ENCODE results near the gene RANBP17. TPM values are rescaled to one million over a fixed set of nuclear protein-coding genes. Genes with fewer than 3 reads are reported as not detected.
"Not testable (repeated sequence)": the region's sequence is repeated elsewhere in the genome, so short reads cannot be mapped to it uniquely, and the experiment has no call there.

The RANBP17 gene
- polyA plus RNA-seq, 4 donors, result 9.2 to 11.7 (median 9.7) TPM

DNA sequence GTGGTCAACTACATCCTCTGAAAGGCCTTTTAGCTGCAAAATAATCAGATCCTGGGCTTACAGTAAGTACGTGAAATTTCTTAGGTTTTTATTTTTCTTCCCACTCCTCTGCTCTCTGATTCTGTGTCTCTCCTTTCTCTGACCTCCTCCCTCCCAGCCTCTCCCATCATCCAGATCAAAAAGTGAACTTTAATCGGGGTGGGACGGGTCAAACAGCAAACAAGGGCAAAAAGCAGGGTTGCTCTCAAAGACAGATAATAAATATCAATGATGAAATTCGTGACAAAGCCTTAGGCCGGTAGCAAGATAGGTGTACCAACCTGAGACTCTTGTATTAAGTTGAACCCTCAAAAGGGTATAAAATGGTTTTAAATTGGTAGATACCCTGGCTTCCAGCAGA lies 76.1 kb downstream of the RANBP17 start:
- DNase-seq (ENCODE audit: low read depth in 4 of 4, low spot score in 3 of 4), result no peak

DNA sequence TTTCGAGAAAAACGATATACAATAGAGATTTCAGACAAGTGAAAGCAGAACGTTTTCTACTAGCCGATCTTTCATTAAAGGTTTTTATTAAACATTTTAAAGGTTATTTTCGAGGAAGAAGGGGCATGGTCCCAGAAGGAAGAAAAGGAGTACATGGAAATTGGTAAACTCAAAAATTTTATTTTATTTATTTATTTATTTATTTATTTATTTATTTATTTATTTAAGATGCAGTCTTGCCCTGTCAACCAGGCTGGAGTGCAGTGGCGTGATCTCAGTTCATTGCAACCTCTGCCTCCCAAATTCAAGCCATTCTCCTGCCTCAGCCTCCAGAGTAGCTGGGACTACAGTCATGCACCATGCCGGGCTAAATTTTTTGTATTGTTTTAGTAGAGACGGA lies 77.4 kb downstream of the RANBP17 start:
- no peak for DNase-seq (ENCODE audit: low read depth in 4 of 4, low spot score in 3 of 4)

DNA sequence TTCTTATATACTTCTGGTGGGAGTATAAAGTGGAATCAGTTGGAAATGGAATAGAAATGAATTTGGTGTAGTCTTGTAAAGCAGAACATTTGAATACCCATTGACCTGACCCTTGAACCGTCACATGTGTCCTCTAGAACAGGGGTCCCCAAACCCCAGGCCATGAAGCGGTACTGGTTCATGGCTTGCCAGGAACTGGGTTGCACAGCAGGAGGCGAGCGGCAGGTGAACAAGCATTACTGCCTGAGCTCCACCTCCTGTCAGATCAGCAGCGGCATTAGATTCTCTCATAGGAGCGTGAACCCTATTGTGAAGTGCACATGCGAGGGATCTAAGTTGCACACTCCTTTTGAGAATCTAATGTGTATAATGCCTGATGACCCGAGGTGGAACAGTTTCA lies 80.0 kb downstream of the RANBP17 start:
- DNase-seq (ENCODE audit: low read depth in 4 of 4, low spot score in 3 of 4), result no peak

DNA sequence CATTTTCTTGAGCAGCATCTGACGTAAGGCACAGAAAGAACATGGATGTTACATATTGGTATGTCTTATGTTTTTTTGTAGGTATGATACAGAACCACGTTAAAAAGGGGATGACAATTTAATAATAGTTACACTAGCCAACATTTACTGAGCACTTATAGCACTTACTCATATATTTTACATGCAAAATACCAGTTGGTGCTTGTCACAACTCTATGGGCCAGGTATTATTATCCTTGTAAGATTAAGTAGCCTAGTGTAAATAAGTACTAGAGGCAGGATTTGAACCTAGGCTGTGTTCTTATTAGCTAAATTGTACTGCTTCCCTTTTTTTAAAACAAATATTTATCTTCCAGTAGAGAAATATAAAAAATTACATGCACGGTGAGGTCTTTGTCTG lies 83.5 kb downstream of the RANBP17 start:
- no peak for DNase-seq (ENCODE audit: low read depth in 4 of 4, low spot score in 3 of 4)

DNA sequence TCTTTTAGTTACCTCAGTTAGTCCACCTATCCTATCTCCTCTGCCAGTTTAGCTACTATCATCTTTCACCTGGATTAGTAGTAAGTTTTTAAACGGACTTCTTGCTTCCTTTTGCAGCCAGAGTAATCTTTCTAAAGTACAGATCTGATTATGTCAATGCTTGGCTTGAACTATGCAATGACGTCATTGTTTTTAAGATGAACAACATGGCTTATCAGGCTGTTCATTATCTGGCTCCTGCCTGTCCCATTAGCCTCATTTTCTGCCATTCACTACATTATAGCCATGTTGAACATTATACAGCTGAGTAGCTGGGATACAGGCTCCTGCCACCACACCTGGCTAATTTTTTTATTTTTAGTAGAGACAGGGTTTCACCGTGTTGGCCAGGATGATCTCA lies 98.7 kb downstream of the RANBP17 start:
- no peak for DNase-seq (ENCODE audit: low read depth in 4 of 4, low spot score in 3 of 4)

DNA sequence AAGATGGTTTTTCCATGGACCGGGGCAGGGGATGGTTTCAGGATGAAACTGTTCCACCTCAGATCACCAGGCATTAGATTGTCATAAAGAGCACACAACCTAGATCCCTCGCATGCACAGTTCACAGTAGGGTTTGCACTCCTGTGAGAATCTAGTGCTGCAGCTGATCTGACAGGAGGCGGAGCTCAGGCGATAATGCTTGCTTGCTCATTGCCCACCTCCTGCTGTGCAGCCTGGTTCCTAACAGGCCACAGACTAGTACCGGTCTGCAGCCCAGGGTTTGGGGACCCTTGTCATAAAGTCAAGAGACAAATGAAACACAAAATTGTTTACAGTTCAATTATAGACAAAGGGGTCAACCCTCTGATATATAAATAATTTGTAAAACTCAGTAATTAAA lies 101.7 kb downstream of the RANBP17 start:
- no peak for DNase-seq (ENCODE audit: low read depth in 4 of 4, low spot score in 3 of 4)

DNA sequence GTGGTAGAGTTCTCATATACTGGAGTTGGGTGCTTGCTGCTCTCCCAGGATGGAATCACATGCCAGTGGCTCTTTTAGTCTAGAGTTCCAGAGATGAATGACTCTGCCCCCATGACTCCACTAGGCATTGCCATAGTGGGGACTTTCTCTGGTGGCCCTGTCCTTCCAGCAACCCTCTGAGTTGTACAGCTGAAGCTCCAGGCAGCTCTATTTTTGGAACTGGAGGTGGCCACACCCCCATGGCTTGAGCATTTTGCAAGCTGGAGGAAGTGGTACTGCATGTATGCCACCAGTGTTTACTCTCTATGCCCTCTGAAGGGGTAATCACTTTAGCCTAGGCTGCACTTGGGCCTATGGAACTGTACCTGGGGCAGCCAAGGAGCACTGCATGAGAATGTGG lies 112.6 kb downstream of the RANBP17 start:
- no peak for DNase-seq (ENCODE audit: low read depth in 4 of 4, low spot score in 3 of 4)

DNA sequence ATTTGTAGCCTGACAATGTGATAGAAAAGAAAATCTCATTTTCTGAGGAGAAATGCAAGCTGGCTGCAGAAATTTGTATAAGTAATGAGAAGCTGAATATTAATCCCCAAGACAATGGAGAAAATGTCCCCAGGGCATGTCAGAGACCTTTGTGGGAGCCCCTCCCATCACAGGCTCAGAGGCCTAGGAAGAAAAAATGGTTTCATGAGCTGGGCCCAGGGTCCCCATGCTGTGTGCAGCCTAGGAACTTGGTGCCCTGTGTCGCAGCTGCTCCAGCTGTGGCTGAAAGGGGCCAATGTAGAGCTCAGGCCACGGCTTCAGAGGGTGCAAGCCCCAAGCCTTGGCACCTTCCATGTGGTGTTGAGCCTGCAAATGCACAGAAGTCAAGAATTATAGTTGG lies 118.4 kb downstream of the RANBP17 start:
- not testable (repeated sequence) for DNase-seq (ENCODE audit: low read depth in 4 of 4, low spot score in 3 of 4)

DNA sequence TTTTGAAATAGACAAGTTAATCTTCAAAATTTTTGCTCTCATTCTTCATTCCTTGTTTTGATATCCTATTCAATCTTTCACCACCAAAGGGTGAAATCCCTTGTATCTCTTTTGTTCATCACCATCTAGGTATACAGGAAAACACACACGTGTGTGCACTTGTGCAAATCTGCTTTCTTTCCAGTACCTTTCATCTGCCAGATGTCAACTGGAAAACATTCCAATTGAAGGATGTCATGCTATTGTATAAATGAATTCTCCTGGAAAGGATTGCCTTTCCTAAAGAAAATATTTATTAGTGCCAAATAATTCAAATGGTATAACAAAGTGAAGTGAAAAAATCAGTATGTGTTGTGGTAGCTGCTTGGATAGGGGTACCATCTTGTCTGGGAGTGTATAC lies 123.7 kb downstream of the RANBP17 start:
- no peak for DNase-seq (ENCODE audit: low read depth in 4 of 4, low spot score in 3 of 4)

DNA sequence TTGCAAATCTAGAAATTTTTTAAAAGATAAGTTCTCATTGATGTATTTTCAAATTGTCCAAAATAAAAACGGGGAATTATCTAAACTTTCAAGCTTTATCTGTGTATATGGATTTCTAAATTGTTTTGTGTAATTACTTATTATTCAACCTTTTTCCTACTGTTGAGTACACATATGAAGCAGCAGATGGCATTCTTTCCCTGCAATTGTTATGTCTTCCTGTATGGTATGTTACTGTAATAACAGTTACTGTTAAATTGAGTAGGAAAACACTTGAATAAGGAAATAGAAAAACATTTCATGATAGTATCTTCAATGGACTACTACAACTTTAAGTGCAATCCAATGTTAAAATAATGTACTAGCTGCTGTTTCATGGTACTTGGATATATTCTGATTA lies 124.8 kb downstream of the RANBP17 start:
- no peak for DNase-seq (ENCODE audit: low read depth in 4 of 4, low spot score in 3 of 4)

DNA sequence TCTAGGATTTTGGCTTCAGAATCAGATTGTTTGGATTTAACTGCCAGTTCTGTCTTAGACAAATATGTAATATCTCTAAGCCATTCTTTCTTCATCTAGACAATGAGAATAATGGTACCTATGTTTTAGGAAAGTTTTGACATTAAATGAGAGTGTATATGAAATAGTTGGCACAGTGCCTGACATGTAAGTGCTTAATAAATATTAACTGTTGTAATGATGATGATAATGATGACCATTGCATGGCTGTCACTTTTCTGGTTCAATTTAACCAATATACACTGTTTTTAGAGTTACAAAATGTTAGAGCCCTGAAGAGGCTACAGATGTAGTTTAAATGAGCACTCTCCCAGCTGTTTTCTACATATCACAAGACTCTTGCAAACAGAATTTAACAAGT lies 131.7 kb downstream of the RANBP17 start:
- no peak for DNase-seq (ENCODE audit: low read depth in 4 of 4, low spot score in 3 of 4)

DNA sequence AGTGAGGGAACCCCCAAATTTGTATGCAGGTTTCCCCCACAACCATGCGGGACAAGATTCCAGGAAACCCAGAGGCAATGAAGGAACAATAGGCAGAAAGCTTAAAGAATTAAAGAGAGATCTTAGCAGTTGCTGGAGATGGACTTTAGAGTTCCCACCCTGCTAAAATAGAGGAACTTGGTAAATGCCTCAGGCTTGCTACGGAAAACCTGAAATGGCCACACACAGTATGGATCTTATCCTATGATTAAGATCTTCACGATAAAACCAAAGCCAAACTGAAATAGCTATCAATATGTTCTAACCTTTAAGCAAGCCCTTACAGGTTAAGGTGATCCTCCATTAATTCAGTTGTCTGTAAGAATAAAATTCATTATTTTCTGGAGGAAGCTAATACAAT lies 148.3 kb downstream of the RANBP17 start:
- no peak for DNase-seq (ENCODE audit: low read depth in 4 of 4, low spot score in 3 of 4)

DNA sequence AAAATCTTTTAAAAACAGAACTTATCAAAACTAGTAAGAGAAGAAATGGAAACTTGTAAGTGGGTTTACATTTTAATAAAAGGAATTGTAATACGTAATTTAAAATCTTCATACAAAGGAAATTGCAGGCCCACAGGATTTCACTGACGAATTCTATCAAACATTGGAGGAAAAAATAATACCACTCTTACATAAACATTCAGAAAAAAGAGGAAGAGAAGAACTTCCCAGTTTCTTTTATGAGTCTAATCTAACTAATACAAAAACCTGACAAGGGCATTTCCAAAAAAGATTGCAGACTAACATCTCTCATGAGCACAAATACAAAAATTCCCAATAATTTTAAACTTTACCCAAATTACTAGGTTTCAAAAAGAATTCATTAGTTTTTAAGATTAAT lies 149.0 kb downstream of the RANBP17 start:
- no peak for DNase-seq (ENCODE audit: low read depth in 4 of 4, low spot score in 3 of 4)

DNA sequence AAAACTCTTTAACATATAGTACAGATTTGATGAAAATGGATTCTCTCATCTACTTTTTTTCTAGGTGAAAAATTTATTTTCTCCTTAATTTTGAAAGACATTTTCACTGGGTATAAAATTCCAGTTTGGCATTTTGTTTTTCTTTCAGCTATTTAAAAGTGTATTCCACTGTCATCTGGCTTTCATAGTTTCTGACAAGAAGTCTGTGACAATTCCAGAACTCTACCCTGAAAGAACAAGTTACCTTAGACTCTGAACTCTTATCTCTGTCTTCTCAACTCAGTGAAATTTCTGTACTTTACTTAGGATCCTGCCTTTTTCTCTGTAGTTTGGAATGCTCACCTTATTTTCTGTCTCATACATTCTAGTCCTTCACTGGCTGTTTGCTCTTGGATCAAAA lies 161.7 kb downstream of the RANBP17 start:
- DNase-seq (ENCODE audit: low read depth in 4 of 4, low spot score in 3 of 4), result no peak

DNA sequence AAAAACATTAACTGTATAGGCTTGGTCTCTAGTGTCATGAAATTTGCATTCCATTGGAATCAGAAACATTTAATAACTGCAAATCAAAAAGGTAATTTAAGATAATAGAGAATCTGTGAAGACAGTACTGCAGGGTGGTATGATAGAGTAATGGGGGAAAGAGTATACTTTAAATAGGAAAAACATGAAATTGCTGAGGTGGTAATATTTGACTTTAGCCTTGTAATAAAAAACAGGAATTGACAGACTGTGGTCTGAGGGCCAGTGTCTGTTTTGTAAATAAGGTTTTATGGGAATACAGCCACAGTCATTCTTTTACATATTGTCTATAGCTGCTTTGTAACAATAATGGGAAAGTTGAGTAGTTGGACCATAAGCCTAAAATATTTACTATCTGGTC lies 162.3 kb downstream of the RANBP17 start:
- DNase-seq (ENCODE audit: low read depth in 4 of 4, low spot score in 3 of 4), result no peak

DNA sequence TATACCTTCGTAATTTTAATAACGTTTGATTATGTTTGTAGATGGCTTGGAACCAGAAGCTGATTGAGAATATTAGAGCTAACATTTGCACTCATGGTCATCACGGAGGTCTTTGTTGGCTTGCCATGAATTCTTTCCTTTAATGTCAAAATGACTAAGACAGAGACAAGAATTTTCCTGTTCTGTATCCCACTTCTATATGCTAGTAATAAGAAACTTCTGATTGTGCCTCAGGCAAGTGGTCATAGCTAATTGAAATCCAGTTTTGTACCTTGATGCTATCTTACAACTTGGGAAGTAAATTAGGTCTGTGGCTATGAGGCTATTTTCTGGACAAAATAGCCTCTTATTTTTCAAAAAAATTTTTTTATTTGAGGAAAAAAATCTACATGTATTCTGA lies 167.6 kb downstream of the RANBP17 start:
- DNase-seq (ENCODE audit: low read depth in 4 of 4, low spot score in 3 of 4), result no peak

DNA sequence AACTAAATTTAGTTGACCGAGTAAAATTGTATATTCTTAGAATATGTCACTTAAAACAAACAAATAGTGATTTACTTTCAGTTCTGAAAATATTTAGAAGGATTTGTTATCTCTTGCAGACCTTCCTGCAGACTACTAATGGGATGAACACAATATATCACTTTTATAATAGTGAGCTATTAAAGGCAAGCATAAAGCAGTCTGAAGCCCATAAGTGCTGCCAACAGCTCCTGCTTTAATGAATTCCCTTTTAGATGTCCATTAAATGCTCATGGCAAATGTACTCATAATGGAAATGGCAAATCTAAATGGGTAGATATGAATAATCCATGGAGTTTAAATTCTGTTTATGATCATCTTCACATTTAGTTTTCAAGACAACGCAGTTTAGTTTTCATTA lies 170.2 kb downstream of the RANBP17 start:
- no peak for DNase-seq (ENCODE audit: low read depth in 4 of 4, low spot score in 3 of 4)

DNA sequence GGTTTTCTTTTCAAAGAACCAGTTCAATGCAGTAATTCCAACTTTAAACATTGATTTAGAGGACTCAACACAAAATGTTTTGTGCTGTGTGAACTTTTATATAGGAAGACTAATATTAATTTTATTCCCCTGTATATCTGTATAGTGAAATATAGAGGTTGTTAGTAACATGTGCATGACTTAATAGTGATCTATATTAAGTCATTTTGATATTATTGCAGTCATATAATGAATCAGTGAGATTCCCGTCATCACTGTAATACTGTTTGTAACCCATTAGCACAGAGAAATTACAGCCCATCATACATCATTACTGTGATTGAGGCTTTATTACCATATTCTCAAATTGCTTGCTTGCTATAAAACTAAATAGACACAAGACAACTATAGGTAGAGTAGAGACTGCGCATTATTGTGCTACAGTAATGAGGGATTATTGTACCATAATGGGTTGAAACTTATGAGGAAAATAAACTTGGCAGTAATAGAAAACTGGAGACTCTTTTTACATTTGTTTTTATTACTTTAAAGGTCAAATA lies 170.7 kb downstream of the RANBP17 start:
- DNase-seq (ENCODE audit: low read depth in 4 of 4, low spot score in 3 of 4), result no peak

DNA sequence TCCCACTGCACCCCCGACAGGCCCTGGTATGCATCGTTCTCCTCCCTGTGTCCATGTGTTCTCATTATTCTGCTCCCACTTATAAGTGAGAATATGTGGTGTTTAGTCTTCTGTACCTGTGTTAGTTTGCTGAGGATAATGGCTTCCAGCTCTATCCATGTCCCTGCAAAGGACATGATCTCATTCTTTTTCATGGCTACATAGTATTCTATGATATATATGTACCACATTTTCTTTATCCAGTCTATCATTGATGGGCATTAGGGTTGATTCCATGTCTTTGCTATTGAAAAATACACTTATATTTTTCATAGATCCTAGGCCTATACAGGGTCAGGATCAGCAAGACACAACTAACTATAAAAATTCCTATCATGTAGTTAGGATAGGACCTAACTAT lies 180.1 kb downstream of the RANBP17 start:
- DNase-seq (ENCODE audit: low read depth in 4 of 4, low spot score in 3 of 4), result not testable (repeated sequence)

DNA sequence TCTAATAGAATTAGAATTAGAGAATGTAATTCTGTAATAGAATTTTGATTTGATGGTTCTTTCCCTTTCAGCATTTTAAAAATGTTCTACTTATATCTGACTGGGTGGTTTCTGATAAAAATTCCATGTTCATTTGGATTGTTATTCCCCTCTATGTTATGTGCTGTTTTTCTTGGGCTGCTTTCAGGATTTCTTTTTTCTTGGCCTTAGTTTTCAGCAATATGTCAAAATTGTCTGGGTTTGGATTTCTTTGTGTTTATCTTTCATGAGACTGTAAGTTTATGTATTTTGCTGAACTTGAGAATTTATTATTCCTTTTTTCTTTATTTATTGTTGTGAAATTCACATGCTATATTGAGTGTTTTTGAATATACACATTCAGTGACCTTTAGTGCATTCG lies 189.1 kb downstream of the RANBP17 start:
- no peak for DNase-seq (ENCODE audit: low read depth in 4 of 4, low spot score in 3 of 4)

DNA sequence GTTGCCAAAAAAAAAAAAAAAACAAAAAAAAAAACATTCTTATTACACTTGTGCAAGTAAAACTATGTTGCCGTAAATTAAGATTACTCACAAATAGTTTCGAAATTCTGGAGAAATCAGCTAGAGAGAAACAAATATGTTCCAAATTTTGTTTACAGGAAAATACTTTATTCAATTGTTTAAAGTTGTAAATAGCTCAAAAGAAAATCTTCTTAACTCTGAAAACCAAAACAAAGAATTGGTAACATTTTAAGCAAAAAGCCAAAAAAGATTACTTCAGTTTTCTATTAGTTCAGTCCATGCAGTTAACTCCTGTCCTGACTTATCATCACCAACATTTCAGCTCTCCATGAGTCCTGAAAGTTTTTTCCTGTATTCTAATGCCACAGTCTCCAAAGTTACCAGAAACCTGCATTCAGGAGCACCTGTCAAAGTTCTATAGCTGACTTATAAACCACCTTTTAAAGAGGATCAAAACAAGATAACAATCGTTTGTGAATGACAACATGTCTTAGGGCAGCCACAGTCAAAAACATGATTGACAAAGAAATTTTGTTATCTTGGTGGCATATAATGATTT lies 194.1 kb downstream of the RANBP17 start:
- DNase-seq (ENCODE audit: low read depth in 4 of 4, low spot score in 3 of 4), result no peak

DNA sequence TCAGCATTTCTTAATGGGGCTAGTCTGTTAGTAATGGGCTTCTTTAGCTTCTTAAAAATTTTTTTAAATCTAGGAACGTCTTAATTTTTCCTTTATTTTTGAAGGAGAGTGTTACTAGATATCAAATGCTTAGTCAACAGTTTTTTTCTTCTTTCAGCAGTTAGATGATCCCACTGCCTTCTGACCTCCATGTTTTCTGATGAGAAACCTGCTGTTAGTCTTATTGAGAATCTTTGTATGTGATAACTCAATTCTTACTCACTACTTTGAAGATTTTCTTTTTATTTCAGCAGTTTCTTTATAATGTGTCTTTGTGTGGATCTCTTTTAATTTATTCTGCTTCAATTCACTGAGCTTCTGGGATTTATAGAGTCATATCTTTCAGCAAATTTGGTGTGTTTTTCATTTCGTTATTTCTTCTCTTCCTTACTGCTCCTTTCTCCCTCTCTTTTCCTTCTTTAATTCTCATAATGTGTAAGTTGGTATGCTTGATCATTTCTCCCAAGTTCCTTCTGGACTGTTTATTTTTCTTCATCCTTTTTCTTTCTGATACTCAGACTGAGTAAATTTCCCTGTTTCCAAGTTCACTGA lies 205.8 kb downstream of the RANBP17 start:
- no peak for DNase-seq (ENCODE audit: low read depth in 4 of 4, low spot score in 3 of 4)

DNA sequence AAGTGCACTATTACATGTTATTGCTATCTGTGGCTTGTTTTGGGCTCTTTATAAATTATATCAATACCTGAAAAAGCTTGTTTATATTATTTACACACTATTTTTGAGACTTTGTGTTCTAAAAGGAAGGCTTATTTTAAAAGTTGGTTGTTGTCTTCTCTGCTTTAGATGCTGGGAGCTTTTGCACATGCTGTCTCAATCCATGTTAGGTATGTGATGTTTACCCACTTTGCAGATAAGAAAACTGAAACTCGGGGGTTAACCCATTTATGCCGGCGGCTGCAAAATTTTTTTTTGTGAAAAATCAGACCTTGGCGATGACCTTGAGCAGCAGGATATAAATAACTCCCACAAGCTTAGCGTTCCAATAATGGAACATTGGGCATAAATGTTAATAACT lies 212.9 kb downstream of the RANBP17 start:
- no peak for DNase-seq (ENCODE audit: low read depth in 4 of 4, low spot score in 3 of 4)

Data from right renal pelvis (tissue), 4 donors.